ENCODE measurements around the gene PAGE4.

Gene PAGE4

DNA sequence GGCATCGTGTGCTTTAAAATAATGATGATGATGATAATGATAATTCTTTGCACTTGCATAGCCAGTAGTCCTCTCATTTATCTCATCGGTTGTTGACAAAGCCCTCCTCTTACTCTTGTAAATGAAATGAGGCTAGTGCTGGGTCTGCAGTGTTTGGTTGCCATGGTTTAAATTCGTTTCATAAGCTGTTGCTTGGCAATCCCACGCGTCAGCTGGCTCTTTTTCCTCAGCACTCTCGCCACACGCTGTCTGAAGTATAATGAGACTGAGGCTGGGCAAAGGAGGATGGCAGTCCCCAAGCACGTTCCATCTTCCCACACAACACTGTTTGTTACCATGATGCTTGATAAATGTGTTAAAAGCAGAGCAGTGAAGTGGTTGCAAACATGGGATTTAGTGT, 15.5 kb downstream of the PAGE4 start:
- no peaks in the 10 kb centered on the region for H3K4me1 ChIP-seq (ENCODE audit: control insufficient read depth, insufficient read depth, low read length)
- H3K27me3 ChIP-seq (ENCODE audit: control insufficient read depth, insufficient read depth, low read length) = no peaks in the 10 kb centered on the region
- H3K27ac ChIP-seq (ENCODE audit: low read length) = no peak overlapping the region
- no peak for DNase-seq (ENCODE audit: low read depth, low spot score)
- no peaks in the 10 kb centered on the region for H3K36me3 ChIP-seq (ENCODE audit: control insufficient read depth, insufficient read depth, low read length)
- WGBS (ENCODE audit: insufficient coverage, insufficient read length) = no CpG with 5 or more reads among the region's 8 CpGs
- H3K4me3 ChIP-seq (ENCODE audit: low read length) = no peak overlapping the region
- H3K9me3 ChIP-seq (ENCODE audit: control insufficient read depth, insufficient read depth, low read length) = no peaks in the 10 kb centered on the region

DNA sequence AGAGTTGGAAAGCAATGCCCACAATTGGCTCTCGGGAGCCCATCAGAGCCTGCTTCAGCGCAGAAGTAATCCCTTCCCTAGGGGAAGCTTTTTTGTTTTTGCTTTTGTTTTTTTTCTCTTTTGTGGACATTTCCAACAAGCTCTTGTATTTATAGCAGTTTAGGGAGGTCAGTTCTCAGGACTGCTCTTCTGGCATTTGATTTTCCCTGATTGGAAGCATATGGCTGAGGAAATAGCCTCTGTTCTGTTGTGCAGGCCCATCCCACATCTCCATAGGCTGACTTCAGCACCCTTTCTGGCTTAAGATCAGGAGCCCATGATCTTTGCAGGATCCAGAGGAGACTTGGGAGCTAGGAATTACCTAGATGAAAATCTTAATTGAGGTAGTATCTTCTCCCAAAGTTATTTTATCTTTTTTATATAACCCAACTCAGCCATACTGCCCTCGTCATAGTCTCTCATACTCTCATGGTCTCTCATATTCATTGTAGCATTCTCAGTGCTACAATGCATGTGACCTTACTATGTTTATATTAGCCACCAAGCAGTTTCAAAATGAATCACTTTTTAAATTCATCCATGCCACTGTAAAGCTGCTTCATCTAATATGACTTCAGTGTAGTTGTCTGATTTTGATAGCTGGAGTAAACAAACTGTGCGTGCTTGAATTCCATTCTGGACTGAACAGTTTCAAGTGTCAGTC, 16.7 kb downstream of the PAGE4 start:
- H3K9me3 ChIP-seq (ENCODE audit: control insufficient read depth, insufficient read depth, low read length) = no peaks in the 10 kb centered on the region
- no CpG with 5 or more reads among the region's 4 CpGs for WGBS (ENCODE audit: insufficient coverage, insufficient read length)
- no peaks in the 10 kb centered on the region for H3K4me1 ChIP-seq (ENCODE audit: control insufficient read depth, insufficient read depth, low read length)
- H3K27me3 ChIP-seq (ENCODE audit: control insufficient read depth, insufficient read depth, low read length) = no peaks in the 10 kb centered on the region
- no peaks in the 10 kb centered on the region for H3K36me3 ChIP-seq (ENCODE audit: control insufficient read depth, insufficient read depth, low read length)
- H3K4me3 ChIP-seq (ENCODE audit: low read length) = no peak overlapping the region
- H3K27ac ChIP-seq (ENCODE audit: low read length) = no peak overlapping the region
- no peak for DNase-seq (ENCODE audit: low read depth, low spot score)

DNA sequence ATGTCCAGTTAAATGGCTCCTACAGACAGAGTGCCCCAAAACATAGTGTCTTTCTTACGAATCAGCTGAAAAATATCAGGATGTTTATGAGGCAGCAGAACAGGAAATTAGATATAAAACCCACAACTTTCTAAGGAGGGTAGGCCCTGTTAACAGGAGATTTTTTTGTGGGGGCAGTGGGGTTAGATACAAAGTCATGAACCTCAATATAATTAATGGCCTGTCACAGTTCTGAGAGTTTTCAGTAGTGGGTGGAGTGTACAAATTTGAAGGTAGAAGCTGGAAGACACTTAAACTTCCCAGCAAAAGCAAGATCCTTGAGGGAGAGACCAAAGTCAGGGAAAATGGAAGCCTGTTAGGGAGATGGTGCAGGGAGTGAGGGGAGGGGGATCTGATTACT, 17.4 kb downstream of the PAGE4 start:
- no CpG with 5 or more reads among the region's 1 CpG for WGBS (ENCODE audit: insufficient coverage, insufficient read length)
- Histone ChIP-seq H3K36me3 (ENCODE audit: control insufficient read depth, insufficient read depth, low read length) (no peaks in the 10 kb centered on the region), H3K4me3 (ENCODE audit: low read length) (no peak overlapping the region), H3K9me3 (ENCODE audit: control insufficient read depth, insufficient read depth, low read length) (no peaks in the 10 kb centered on the region), H3K27ac (ENCODE audit: low read length) (no peak overlapping the region), H3K4me1 (ENCODE audit: control insufficient read depth, insufficient read depth, low read length) (no peaks in the 10 kb centered on the region), H3K27me3 (ENCODE audit: control insufficient read depth, insufficient read depth, low read length) (no peaks in the 10 kb centered on the region)
- no peak for DNase-seq (ENCODE audit: low read depth, low spot score)

DNA sequence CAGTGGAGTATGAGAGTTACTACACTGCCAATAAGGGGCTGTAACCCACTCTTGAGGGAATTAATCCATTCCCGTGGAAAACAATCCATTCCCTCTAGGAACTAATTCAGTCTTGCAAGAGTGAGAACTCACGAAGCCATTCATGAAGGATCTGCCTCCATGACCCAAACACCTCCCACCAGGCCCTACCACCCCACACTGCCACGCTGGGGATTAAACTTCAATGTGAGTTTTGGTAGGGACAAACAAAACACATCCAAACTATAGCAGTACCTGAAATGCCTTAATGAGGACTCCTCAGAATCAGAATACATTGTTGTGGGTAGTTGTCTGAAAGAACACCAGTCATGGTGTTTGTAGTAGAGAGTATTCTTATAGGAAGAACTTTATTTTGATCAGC, 19.2 kb downstream of the PAGE4 start:
- no CpG with 5 or more reads among the region's 3 CpGs for WGBS (ENCODE audit: insufficient coverage, insufficient read length)
- no peak overlapping the region for H3K27ac ChIP-seq (ENCODE audit: low read length)
- no peaks in the 10 kb centered on the region for H3K36me3 ChIP-seq (ENCODE audit: control insufficient read depth, insufficient read depth, low read length)
- H3K4me3 ChIP-seq (ENCODE audit: low read length) = no peak overlapping the region
- H3K27me3 ChIP-seq (ENCODE audit: control insufficient read depth, insufficient read depth, low read length) = no peaks in the 10 kb centered on the region
- DNase-seq (ENCODE audit: low read depth, low spot score) = no peak
- no peaks in the 10 kb centered on the region for H3K9me3 ChIP-seq (ENCODE audit: control insufficient read depth, insufficient read depth, low read length)
- H3K4me1 ChIP-seq (ENCODE audit: control insufficient read depth, insufficient read depth, low read length) = no peaks in the 10 kb centered on the region

DNA sequence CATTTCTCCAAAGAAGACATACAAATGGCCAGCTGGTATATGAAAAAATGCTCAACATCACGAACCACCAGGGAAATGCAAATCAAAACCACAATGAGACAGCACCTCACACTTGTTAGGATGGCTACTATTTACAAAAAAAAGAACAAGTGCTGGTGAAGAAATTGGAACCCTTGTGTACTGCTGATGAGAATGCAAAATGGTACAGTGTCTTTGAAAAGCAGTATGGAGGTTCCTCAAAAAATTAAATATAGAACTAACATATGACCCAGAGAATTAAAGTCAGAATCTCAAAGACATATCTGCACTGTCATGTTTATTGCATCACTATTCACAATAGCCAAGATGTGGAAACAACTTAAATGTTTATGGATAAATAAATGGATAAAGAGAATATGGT, 20.9 kb downstream of the PAGE4 start:
- H3K36me3 ChIP-seq (ENCODE audit: control insufficient read depth, insufficient read depth, low read length) = no peaks in the 10 kb centered on the region
- no peak for DNase-seq (ENCODE audit: low read depth, low spot score)
- H3K27ac ChIP-seq (ENCODE audit: low read length) = no peak overlapping the region
- WGBS (ENCODE audit: insufficient coverage, insufficient read length) = no CpG with 5 or more reads among the region's 1 CpG
- H3K4me1 ChIP-seq (ENCODE audit: control insufficient read depth, insufficient read depth, low read length) = no peaks in the 10 kb centered on the region
- no peak overlapping the region for H3K4me3 ChIP-seq (ENCODE audit: low read length)
- no peaks in the 10 kb centered on the region for H3K9me3 ChIP-seq (ENCODE audit: control insufficient read depth, insufficient read depth, low read length)
- H3K27me3 ChIP-seq (ENCODE audit: control insufficient read depth, insufficient read depth, low read length) = no peaks in the 10 kb centered on the region

DNA sequence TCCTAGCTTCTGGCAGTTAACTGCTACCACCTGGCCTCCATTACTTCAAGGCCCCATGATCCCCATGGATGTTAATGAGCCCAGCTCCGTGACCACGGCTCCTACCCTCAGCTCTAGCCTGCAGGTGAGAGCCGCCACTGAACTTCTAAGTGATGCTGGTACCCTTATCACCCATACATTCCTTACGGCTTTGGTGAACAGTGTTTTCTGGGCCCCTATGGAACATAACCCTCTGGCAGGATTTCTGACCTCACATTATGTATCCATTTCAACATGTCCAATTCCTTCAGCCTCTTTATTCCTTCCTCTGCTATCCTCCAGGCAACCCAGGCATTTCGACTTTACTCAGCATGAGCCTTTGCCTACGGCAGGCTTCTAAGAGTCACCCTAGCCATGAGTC, 24.6 kb downstream of the PAGE4 start:
- Histone ChIP-seq H3K4me3 (ENCODE audit: low read length) (no peak overlapping the region), H3K27ac (ENCODE audit: low read length) (no peak overlapping the region), H3K27me3 (ENCODE audit: control insufficient read depth, insufficient read depth, low read length) (no peaks in the 10 kb centered on the region), H3K9me3 (ENCODE audit: control insufficient read depth, insufficient read depth, low read length) (no peaks in the 10 kb centered on the region), H3K4me1 (ENCODE audit: control insufficient read depth, insufficient read depth, low read length) (no peaks in the 10 kb centered on the region), H3K36me3 (ENCODE audit: control insufficient read depth, insufficient read depth, low read length) (no peaks in the 10 kb centered on the region)
- WGBS (ENCODE audit: insufficient coverage, insufficient read length) = no CpG with 5 or more reads among the region's 6 CpGs
- DNase-seq (ENCODE audit: low read depth, low spot score) = no peak

DNA sequence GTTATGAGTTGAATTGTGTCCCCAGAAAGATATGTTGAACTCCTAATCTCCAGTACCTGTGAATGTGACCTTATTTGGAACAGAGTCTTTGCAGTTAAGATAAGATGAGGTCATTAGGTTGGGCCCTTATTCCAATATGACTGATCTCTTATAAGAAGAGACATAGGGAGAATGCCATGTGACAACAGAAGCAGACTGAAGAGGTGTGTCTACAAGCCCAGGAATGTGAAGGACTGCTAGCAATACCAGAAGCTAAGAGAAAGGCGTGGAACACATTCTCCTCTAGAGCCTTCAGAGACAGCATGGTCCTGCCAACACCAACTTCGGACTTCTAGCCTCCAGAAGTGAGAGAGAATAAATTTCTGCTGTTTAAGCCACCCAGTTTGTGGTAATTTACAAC, 27.7 kb downstream of the PAGE4 start:
- no peak overlapping the region for H3K27ac ChIP-seq (ENCODE audit: low read length)
- H3K4me3 ChIP-seq (ENCODE audit: low read length) = no peak overlapping the region
- H3K9me3 ChIP-seq (ENCODE audit: control insufficient read depth, insufficient read depth, low read length) = no peaks in the 10 kb centered on the region
- no peaks in the 10 kb centered on the region for H3K36me3 ChIP-seq (ENCODE audit: control insufficient read depth, insufficient read depth, low read length)
- H3K4me1 ChIP-seq (ENCODE audit: control insufficient read depth, insufficient read depth, low read length) = no peaks in the 10 kb centered on the region
- H3K27me3 ChIP-seq (ENCODE audit: control insufficient read depth, insufficient read depth, low read length) = no peaks in the 10 kb centered on the region
- DNase-seq (ENCODE audit: low read depth, low spot score) = no peak
- no CpG with 5 or more reads among the region's 2 CpGs for WGBS (ENCODE audit: insufficient coverage, insufficient read length)

DNA sequence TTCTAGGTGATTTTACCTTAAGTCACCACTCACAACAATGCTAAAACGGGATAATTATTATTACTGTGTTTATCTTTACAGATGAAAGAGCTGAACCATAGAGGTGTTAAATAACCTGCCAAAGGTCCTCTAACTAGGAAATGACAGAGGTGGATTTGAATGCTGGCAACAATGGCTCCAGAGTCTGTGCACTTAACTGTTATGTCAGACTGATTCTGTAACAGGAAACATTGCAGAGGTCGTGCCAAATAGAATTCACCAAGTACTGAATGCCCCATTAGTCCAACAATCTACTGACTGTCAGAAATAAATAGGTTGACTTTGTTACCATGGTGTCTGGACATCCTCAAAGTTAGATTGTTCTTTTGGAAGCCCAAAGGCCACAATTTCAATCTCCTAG, 29.2 kb downstream of the PAGE4 start:
- no peak overlapping the region for H3K4me3 ChIP-seq (ENCODE audit: low read length)
- H3K4me1 ChIP-seq (ENCODE audit: control insufficient read depth, insufficient read depth, low read length) = no peaks in the 10 kb centered on the region
- WGBS (ENCODE audit: insufficient coverage, insufficient read length) = no CpG with 5 or more reads among the region's 2 CpGs

DNA sequence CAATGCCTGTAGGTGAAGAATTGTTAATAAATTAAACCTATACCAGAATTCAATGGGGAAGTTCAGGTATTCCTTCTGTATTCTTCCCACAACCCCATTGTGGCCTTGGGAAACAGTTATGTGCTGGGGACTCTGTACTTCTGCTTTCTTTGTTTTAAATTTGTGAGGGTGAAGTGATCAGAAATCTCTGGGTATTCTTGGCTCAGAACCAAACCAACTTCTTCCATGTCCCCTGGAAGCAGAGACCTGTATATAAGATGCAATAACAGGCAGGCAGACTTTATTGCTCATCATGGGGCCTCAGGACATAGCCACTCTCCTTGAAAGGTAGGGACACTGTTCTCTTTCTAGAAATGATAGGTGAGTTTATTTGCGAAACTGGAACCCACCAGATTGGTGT, 30.4 kb downstream of the PAGE4 start:
- Histone ChIP-seq H3K36me3 (ENCODE audit: control insufficient read depth, insufficient read depth, low read length) (no peaks in the 10 kb centered on the region), H3K27ac (ENCODE audit: low read length) (no peak overlapping the region), H3K4me1 (ENCODE audit: control insufficient read depth, insufficient read depth, low read length) (no peaks in the 10 kb centered on the region), H3K9me3 (ENCODE audit: control insufficient read depth, insufficient read depth, low read length) (no peaks in the 10 kb centered on the region), H3K27me3 (ENCODE audit: control insufficient read depth, insufficient read depth, low read length) (no peaks in the 10 kb centered on the region), H3K4me3 (ENCODE audit: low read length) (no peak overlapping the region)
- WGBS (ENCODE audit: insufficient coverage, insufficient read length) = no CpG with 5 or more reads among the region's 1 CpG
- no peak for DNase-seq (ENCODE audit: low read depth, low spot score)

More for the DNA sequence above, 29.2 kb downstream of the PAGE4 start:
- no peak for DNase-seq (ENCODE audit: low read depth, low spot score)
- H3K36me3 ChIP-seq (ENCODE audit: control insufficient read depth, insufficient read depth, low read length) = no peaks in the 10 kb centered on the region
- H3K27ac ChIP-seq (ENCODE audit: low read length) = no peak overlapping the region
- no peaks in the 10 kb centered on the region for H3K27me3 ChIP-seq (ENCODE audit: control insufficient read depth, insufficient read depth, low read length)
- H3K9me3 ChIP-seq (ENCODE audit: control insufficient read depth, insufficient read depth, low read length) = no peaks in the 10 kb centered on the region

DNA sequence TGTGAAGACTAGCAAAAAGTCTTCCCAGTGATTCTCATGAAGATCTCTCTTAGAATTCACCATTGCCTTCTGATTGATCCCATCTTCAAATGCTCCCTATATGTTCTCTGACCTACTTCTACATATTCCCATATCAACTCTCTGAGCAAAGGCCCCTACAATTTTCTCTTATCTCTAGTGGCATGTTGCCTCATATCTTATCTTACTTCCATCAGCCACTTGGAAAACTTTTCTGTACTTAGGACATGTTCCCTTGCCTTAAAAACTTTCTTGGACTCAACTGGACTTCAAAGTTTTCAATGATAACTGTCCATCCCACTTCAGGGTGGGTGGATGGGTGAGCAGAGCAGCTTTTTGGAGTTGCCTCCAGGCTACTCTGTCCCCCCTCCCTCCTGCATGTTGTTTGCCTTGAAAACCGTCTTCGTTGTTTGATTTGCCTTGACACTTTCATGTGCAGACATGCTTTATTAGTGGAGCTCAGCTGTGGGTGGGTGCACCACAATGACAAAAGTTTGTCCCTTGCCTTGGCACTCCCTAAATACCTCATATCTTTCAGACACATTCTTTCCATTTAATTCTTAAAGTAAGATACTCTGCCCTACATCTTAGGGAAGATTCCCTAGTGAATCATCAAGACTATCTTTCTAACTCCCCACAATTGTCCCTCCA, 31.9 kb downstream of the PAGE4 start:
- Histone ChIP-seq H3K4me3 (ENCODE audit: low read length) (no peak overlapping the region), H3K9me3 (ENCODE audit: control insufficient read depth, insufficient read depth, low read length) (no peaks in the 10 kb centered on the region), H3K27ac (ENCODE audit: low read length) (no peak overlapping the region), H3K27me3 (ENCODE audit: control insufficient read depth, insufficient read depth, low read length) (no peaks in the 10 kb centered on the region), H3K4me1 (ENCODE audit: control insufficient read depth, insufficient read depth, low read length) (no peaks in the 10 kb centered on the region), H3K36me3 (ENCODE audit: control insufficient read depth, insufficient read depth, low read length) (no peaks in the 10 kb centered on the region)
- no CpG with 5 or more reads among the region's 2 CpGs for WGBS (ENCODE audit: insufficient coverage, insufficient read length)
- DNase-seq (ENCODE audit: low read depth, low spot score) = no peak

DNA sequence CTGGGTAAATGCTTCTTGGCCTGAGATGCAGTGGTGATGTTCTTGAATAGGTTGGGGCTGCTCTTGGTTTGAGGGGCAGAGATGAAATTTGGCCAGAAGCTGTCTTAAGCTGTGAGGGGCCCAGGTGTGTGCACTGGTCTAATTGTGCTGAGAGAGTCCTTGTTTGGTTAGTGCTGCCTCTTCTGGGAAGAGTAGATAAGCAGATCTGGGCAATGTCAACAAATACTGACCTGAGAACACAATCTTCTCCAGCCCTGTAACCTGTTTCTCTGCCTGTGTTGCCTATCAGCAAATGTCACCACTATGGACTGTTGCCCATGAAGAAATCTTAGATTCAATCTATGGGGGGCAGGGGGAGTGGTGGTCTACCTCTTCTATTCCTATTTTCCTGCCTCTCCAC, 33.0 kb downstream of the PAGE4 start:
- Histone ChIP-seq H3K4me3 (ENCODE audit: low read length) (no peak overlapping the region), H3K27me3 (ENCODE audit: control insufficient read depth, insufficient read depth, low read length) (no peaks in the 10 kb centered on the region), H3K9me3 (ENCODE audit: control insufficient read depth, insufficient read depth, low read length) (no peaks in the 10 kb centered on the region), H3K36me3 (ENCODE audit: control insufficient read depth, insufficient read depth, low read length) (no peaks in the 10 kb centered on the region), H3K4me1 (ENCODE audit: control insufficient read depth, insufficient read depth, low read length) (no peaks in the 10 kb centered on the region), H3K27ac (ENCODE audit: low read length) (no peak overlapping the region)
- DNase-seq (ENCODE audit: low read depth, low spot score) = no peak

All from iPS DF 6.9 (cell line).